HEK293 (cell line): Measurements from ENCODE around the gene LMBRD2.

ENCODE experiments used
- KLF17 ChIP-seq: fragments of 450-650 bp; formaldehyde crosslinking; IDR thresholded peaks from 2 replicates; pipeline ENCODE4 v1.5.1; 2016; ENCODE audit warnings: missing biosample characterization, missing genetic modification characterization
- KLF8 ChIP-seq: fragments of 450-650 bp; formaldehyde crosslinking; IDR thresholded peaks from 2 replicates; pipeline ENCODE4 v1.5.1; 2016; ENCODE audit warnings: missing biosample characterization, missing genetic modification characterization
- PRDM6 ChIP-seq: fragments of 450-650 bp; formaldehyde crosslinking; IDR thresholded peaks from 2 replicates; pipeline ENCODE4 v1.5.1; 2017; ENCODE audit warnings: missing biosample characterization, missing genetic modification characterization
- SCRT1 ChIP-seq: fragments of 450-650 bp; formaldehyde crosslinking; IDR thresholded peaks from 2 replicates; pipeline ENCODE4 v1.5.1; 2016; ENCODE audit warnings: missing biosample characterization, missing genetic modification characterization, borderline replicate concordance
- SP2 ChIP-seq: fragments of 450-650 bp; formaldehyde crosslinking; IDR thresholded peaks from 2 replicates; pipeline ENCODE4 v1.5.1; 2016; ENCODE audit warnings: missing biosample characterization, missing genetic modification characterization
- SP7 ChIP-seq: fragments of 450-650 bp; formaldehyde crosslinking; IDR thresholded peaks from 2 replicates; pipeline ENCODE4 v1.5.1; 2016; ENCODE audit warnings: missing biosample characterization, missing genetic modification characterization
- ZBTB17 ChIP-seq: fragments of 450-650 bp; formaldehyde crosslinking; IDR thresholded peaks from 2 replicates; pipeline ENCODE4 v1.5.1; 2016; ENCODE audit warnings: missing biosample characterization, missing genetic modification characterization
- ZBTB44 ChIP-seq: fragments of 450-650 bp; IDR thresholded peaks from 2 replicates; pipeline ENCODE4 v1.5.1; 2018; ENCODE audit warnings: missing biosample characterization, mild to moderate bottlenecking, missing genetic modification characterization
- ZNF121 ChIP-seq: fragments of 450-650 bp; formaldehyde crosslinking; IDR thresholded peaks from 2 replicates; pipeline ENCODE4 v1.5.1; 2016; ENCODE audit warnings: missing biosample characterization, missing genetic modification characterization
- ZNF16 ChIP-seq: fragments of 450-650 bp; formaldehyde crosslinking; IDR thresholded peaks from 2 replicates; pipeline ENCODE4 v1.5.1; 2016; ENCODE audit warnings: low read depth, missing biosample characterization, missing genetic modification characterization
- ZNF223 ChIP-seq: fragments of 450-650 bp; formaldehyde crosslinking; IDR thresholded peaks from 2 replicates; pipeline ENCODE4 v1.5.1; 2016; ENCODE audit warnings: missing biosample characterization, missing genetic modification characterization
- ZNF239 ChIP-seq: fragments of 450-650 bp; formaldehyde crosslinking; IDR thresholded peaks from 2 replicates; pipeline ENCODE4 v1.5.1; 2016; ENCODE audit warnings: missing biosample characterization, missing genetic modification characterization
- ZNF302 ChIP-seq: fragments of 450-650 bp; formaldehyde crosslinking; IDR thresholded peaks from 2 replicates; pipeline ENCODE4 v1.5.1; 2016; ENCODE audit warnings: missing biosample characterization, missing genetic modification characterization, low read depth
- ZNF311 ChIP-seq: fragments of 450-650 bp; formaldehyde crosslinking; IDR thresholded peaks from 2 replicates; pipeline ENCODE4 v1.5.1; 2017; ENCODE audit warnings: missing biosample characterization, missing genetic modification characterization, borderline replicate concordance
- ZNF341 ChIP-seq: fragments of 450-650 bp; formaldehyde crosslinking; IDR thresholded peaks from 2 replicates; pipeline ENCODE4; 2016; ENCODE audit warnings: low read depth, missing biosample characterization, missing genetic modification characterization
- ZNF37A ChIP-seq: fragments of 450-650 bp; IDR thresholded peaks from 2 replicates; pipeline ENCODE4 v1.5.1; 2018; ENCODE audit warnings: missing biosample characterization, missing genetic modification characterization
- ZNF426 ChIP-seq: fragments of 450-650 bp; formaldehyde crosslinking; IDR thresholded peaks from 2 replicates; pipeline ENCODE4 v1.5.1; 2017; ENCODE audit warnings: missing biosample characterization, missing genetic modification characterization, mild to moderate bottlenecking, inconsistent platforms, moderate library complexity
- ZNF510 ChIP-seq: fragments of 450-650 bp; formaldehyde crosslinking; IDR thresholded peaks from 2 replicates; pipeline ENCODE4 v1.5.1; 2018; ENCODE audit warnings: mild to moderate bottlenecking, missing genetic modification characterization, missing biosample characterization; ENCODE audit not compliant: insufficient replicate concordance
- ZNF548 ChIP-seq: fragments of 450-650 bp; formaldehyde crosslinking; IDR thresholded peaks from 2 replicates; pipeline ENCODE4 v1.5.1; 2016; ENCODE audit warnings: missing biosample characterization, missing genetic modification characterization
- ZNF558 ChIP-seq: fragments of 450-650 bp; formaldehyde crosslinking; IDR thresholded peaks from 2 replicates; pipeline ENCODE4 v1.5.1; 2016; ENCODE audit warnings: missing biosample characterization, missing genetic modification characterization
- ZNF561 ChIP-seq: fragments of 450-650 bp; IDR thresholded peaks from 2 replicates; pipeline ENCODE4 v1.5.1; 2018; ENCODE audit warnings: missing biosample characterization, missing genetic modification characterization, borderline replicate concordance
- ZNF623 ChIP-seq: fragments of 450-650 bp; formaldehyde crosslinking; IDR thresholded peaks from 2 replicates; pipeline ENCODE4 v1.5.1; 2016; ENCODE audit warnings: missing biosample characterization, missing genetic modification characterization
- ZNF629 ChIP-seq: fragments of 450-650 bp; formaldehyde crosslinking; IDR thresholded peaks from 2 replicates; pipeline ENCODE4 v1.5.1; 2017; ENCODE audit warnings: missing biosample characterization, missing genetic modification characterization
- ZNF645 ChIP-seq: fragments of 450-650 bp; formaldehyde crosslinking; IDR thresholded peaks from 2 replicates; pipeline ENCODE4; 2016; ENCODE audit warnings: missing biosample characterization, missing genetic modification characterization
- ZNF664 ChIP-seq: fragments of 450-650 bp; formaldehyde crosslinking; IDR thresholded peaks from 2 replicates; pipeline ENCODE4 v1.5.1; 2016; ENCODE audit warnings: missing biosample characterization, missing genetic modification characterization
- ZNF670 ChIP-seq: fragments of 450-650 bp; formaldehyde crosslinking; IDR thresholded peaks from 2 replicates; pipeline ENCODE4 v1.5.1; 2016; ENCODE audit warnings: missing biosample characterization, missing genetic modification characterization, low read depth
- ZNF692 ChIP-seq: fragments of 450-650 bp; formaldehyde crosslinking; IDR thresholded peaks from 2 replicates; pipeline ENCODE4 v1.5.1; 2016; ENCODE audit warnings: missing biosample characterization, missing genetic modification characterization
- ZNF843 ChIP-seq: fragments of 450-650 bp; formaldehyde crosslinking; IDR thresholded peaks from 2 replicates; pipeline ENCODE4 v1.5.1; 2016; ENCODE audit warnings: missing biosample characterization, missing genetic modification characterization
- ZSCAN16 ChIP-seq: fragments of 450-650 bp; formaldehyde crosslinking; IDR thresholded peaks from 2 replicates; pipeline ENCODE4 v1.5.1; 2016; ENCODE audit warnings: missing biosample characterization, missing genetic modification characterization
- TF ChIP-seq, protein P1 (sequence below): fragments of 450-650 bp; formaldehyde crosslinking; IDR thresholded peaks from 2 replicates; pipeline ENCODE4 v1.5.1; 2017; ENCODE audit warnings: missing biosample characterization, missing genetic modification characterization
- TF ChIP-seq, protein P2 (sequence below): fragments of 450-650 bp; formaldehyde crosslinking; IDR thresholded peaks from 2 replicates; pipeline ENCODE4 v1.5.1; 2016; ENCODE audit warnings: missing biosample characterization, missing genetic modification characterization

LMBRD2 gene

GRCh38 chr5:36151434-36152323, at the start of gene LMBRD2, which contains the start of gene SKP2 (continued):
- TF ChIP-seq, protein P1, sequence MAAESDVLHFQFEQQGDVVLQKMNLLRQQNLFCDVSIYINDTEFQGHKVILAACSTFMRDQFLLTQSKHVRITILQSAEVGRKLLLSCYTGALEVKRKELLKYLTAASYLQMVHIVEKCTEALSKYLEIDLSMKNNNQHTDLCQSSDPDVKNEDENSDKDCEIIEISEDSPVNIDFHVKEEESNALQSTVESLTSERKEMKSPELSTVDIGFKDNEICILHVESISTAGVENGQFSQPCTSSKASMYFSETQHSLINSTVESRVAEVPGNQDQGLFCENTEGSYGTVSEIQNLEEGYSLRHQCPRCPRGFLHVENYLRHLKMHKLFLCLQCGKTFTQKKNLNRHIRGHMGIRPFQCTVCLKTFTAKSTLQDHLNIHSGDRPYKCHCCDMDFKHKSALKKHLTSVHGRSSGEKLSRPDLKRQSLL, result peak; percentile 76
- TF ChIP-seq ZNF623 (tag by site-specific recombination) (peak; percentile 27; the same call in 1 of the 2 replicates), ZNF426 (tag by site-specific recombination) (no peak), SP7 (tag by site-specific recombination) (peak; percentile 68), ZNF16 (tag by site-specific recombination) (0 out of 2 replicates have a peak, but pooled peaks have one; percentile 8), ZNF843 (tag by site-specific recombination) (no peak), ZSCAN16 (peak; percentile 39; the same call in 1 of the 2 replicates), ZNF558 (tag by site-specific recombination) (no peak), ZNF629 (peak; percentile 67), ZNF670 (tag by site-specific recombination) (no peak), ZNF664 (tag by site-specific recombination) (no peak), ZNF510 (tag by site-specific recombination) (no peak), ZNF548 (tag by site-specific recombination) (no peak), ZNF645 (tag by site-specific recombination) (no peak), PRDM6 (tag by site-specific recombination) (no peak), ZNF341 (tag by site-specific recombination) (peak; percentile 38), ZNF561 (tag by site-specific recombination) (peak; percentile 70; the same call in 1 of the 2 replicates), KLF17 (tag by site-specific recombination) (peak; percentile 69), SP2 (tag by site-specific recombination) (peak; percentile 97), ZNF121 (peak; percentile 95), SCRT1 (peak; percentile 61; the same call in 1 of the 2 replicates), ZBTB17 (tag by site-specific recombination) (peak; percentile 99), ZNF302 (tag by site-specific recombination) (no peak), ZNF692 (tag by site-specific recombination) (peak; percentile 49; the same call in 1 of the 2 replicates), ZNF239 (tag by site-specific recombination) (no peak), ZNF223 (tag by site-specific recombination) (no peak), ZNF37A (tag by site-specific recombination) (no peak), ZNF311 (tag by site-specific recombination) (no peak), KLF8 (peak; percentile 79), ZBTB44 (no peak; the same call in 1 of the 2 replicates)
- TF ChIP-seq, protein P2, sequence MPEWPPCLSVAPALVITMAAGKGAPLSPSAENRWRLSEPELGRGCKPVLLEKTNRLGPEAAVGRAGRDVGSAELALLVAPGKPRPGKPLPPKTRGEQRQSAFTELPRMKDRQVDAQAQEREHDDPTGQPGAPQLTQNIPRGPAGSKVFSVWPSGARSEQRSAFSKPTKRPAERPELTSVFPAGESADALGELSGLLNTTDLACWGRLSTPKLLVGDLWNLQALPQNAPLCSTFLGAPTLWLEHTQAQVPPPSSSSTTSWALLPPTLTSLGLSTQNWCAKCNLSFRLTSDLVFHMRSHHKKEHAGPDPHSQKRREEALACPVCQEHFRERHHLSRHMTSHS (tag by site-specific recombination), result no peak
